ENCODE measurements around the gene SLC29A3.

Gene SLC29A3

GRCh38 chr10:71287456-71287855, 31.6 kb upstream of the SLC29A3 start:
- no peak for DNase-seq (ENCODE audit: low read depth, low spot score)
- H3K9ac ChIP-seq (ENCODE audit: insufficient read length) = no peak overlapping the region
- no peak for TF ChIP-seq POLR2AphosphoS5 (IDR thresholded peaks at IDR 0.05; ENCODE audit: borderline replicate concordance, low read depth, low read length)
- no peak for TF ChIP-seq FOXP2 (optimal IDR thresholded peaks at IDR 0.05; ENCODE audit: control extremely low read depth, extremely low read length, insufficient read depth)
- no peak for TF ChIP-seq EZH2 (IDR thresholded peaks at IDR 0.05)
- peaks cover 20% of the 10 kb centered on the region; the same call in 1 of the 2 replicates for H3K36me3 ChIP-seq (ENCODE audit: insufficient read depth, low read length)
- H3K27ac ChIP-seq = no peak overlapping the region
- no peaks in the 10 kb centered on the region for H3K9me3 ChIP-seq (ENCODE audit: low read depth, low read length)
- no peak overlapping the region for H3K4me3 ChIP-seq

- TF ChIP-seq FOXP2 (optimal IDR thresholded peaks at IDR 0.05; ENCODE audit: control extremely low read depth, extremely low read length, insufficient read depth) (no peak), POLR2AphosphoS5 (IDR thresholded peaks at IDR 0.05; ENCODE audit: borderline replicate concordance, low read depth, low read length) (no peak), EZH2 (IDR thresholded peaks at IDR 0.05) (no peak)
- no peak for DNase-seq (ENCODE audit: low read depth, low spot score)
- Histone ChIP-seq H3K36me3 (ENCODE audit: insufficient read depth, low read length) (peaks cover 22% of the 10 kb centered on the region; the same call in 1 of the 2 replicates), H3K27ac (no peak overlapping the region), H3K4me3 (no peak overlapping the region), H3K9me3 (ENCODE audit: low read depth, low read length) (no peaks in the 10 kb centered on the region), H3K9ac (ENCODE audit: insufficient read length) (no peak overlapping the region)
Measured at GRCh38 chr10:71288461-71288860, 30.6 kb upstream of the SLC29A3 start.

- Histone ChIP-seq H3K9ac (ENCODE audit: insufficient read length) (no peak overlapping the region), H3K36me3 (ENCODE audit: insufficient read depth, low read length) (peaks cover 22% of the 10 kb centered on the region; the same call in 1 of the 2 replicates)
Measured at GRCh38 chr10:71289421-71290130, 29.5 kb upstream of the SLC29A3 start.

GRCh38 chr10:71290331-71290730, 28.7 kb upstream of the SLC29A3 start:
- H3K9me3 ChIP-seq (ENCODE audit: low read depth, low read length) = no peaks in the 10 kb centered on the region
- TF ChIP-seq EZH2 (IDR thresholded peaks at IDR 0.05) = no peak
- no peak for TF ChIP-seq FOXP2 (optimal IDR thresholded peaks at IDR 0.05; ENCODE audit: control extremely low read depth, extremely low read length, insufficient read depth)
- no peak for TF ChIP-seq POLR2AphosphoS5 (IDR thresholded peaks at IDR 0.05; ENCODE audit: borderline replicate concordance, low read depth, low read length)
- no peak for DNase-seq (ENCODE audit: low read depth, low spot score)
- peaks cover 22% of the 10 kb centered on the region; the same call in 1 of the 2 replicates for H3K36me3 ChIP-seq (ENCODE audit: insufficient read depth, low read length)
- H3K27ac ChIP-seq = no peak overlapping the region
- H3K9ac ChIP-seq (ENCODE audit: insufficient read length) = no peak overlapping the region
- no peak overlapping the region for H3K4me3 ChIP-seq

More at GRCh38 chr10:71289421-71290130, 29.5 kb upstream of the SLC29A3 start:
- Histone ChIP-seq H3K4me3 (no peak overlapping the region), H3K9me3 (ENCODE audit: low read depth, low read length) (no peaks in the 10 kb centered on the region), H3K27ac (no peak overlapping the region)
- no peak for DNase-seq (ENCODE audit: low read depth, low spot score)
- TF ChIP-seq FOXP2 (optimal IDR thresholded peaks at IDR 0.05; ENCODE audit: control extremely low read depth, extremely low read length, insufficient read depth) (no peak), EZH2 (IDR thresholded peaks at IDR 0.05) (no peak), POLR2AphosphoS5 (IDR thresholded peaks at IDR 0.05; ENCODE audit: borderline replicate concordance, low read depth, low read length) (no peak)

- H3K27ac ChIP-seq = no peak overlapping the region
- peaks cover 22% of the 10 kb centered on the region; the same call in 1 of the 2 replicates for H3K36me3 ChIP-seq (ENCODE audit: insufficient read depth, low read length)
- no peaks in the 10 kb centered on the region for H3K9me3 ChIP-seq (ENCODE audit: low read depth, low read length)
- no peak for TF ChIP-seq FOXP2 (optimal IDR thresholded peaks at IDR 0.05; ENCODE audit: control extremely low read depth, extremely low read length, insufficient read depth)
- no peak for TF ChIP-seq EZH2 (IDR thresholded peaks at IDR 0.05)
- TF ChIP-seq POLR2AphosphoS5 (IDR thresholded peaks at IDR 0.05; ENCODE audit: borderline replicate concordance, low read depth, low read length) = no peak
- H3K9ac ChIP-seq (ENCODE audit: insufficient read length) = no peak overlapping the region
- H3K4me3 ChIP-seq = no peak overlapping the region
- no peak for DNase-seq (ENCODE audit: low read depth, low spot score)
Measured at GRCh38 chr10:71290806-71291527, 28.1 kb upstream of the SLC29A3 start.

- Histone ChIP-seq H3K4me3 (no peak overlapping the region), H3K9me3 (ENCODE audit: low read depth, low read length) (no peaks in the 10 kb centered on the region), H3K36me3 (ENCODE audit: insufficient read depth, low read length) (peaks cover 17% of the 10 kb centered on the region; the same call in 1 of the 2 replicates), H3K9ac (ENCODE audit: insufficient read length) (no peak overlapping the region), H3K27ac (no peak overlapping the region)
- no peak for DNase-seq (ENCODE audit: low read depth, low spot score)
- TF ChIP-seq FOXP2 (optimal IDR thresholded peaks at IDR 0.05; ENCODE audit: control extremely low read depth, extremely low read length, insufficient read depth) = no peak
- TF ChIP-seq POLR2AphosphoS5 (IDR thresholded peaks at IDR 0.05; ENCODE audit: borderline replicate concordance, low read depth, low read length) = no peak
- no peak for TF ChIP-seq EZH2 (IDR thresholded peaks at IDR 0.05)
Measured at GRCh38 chr10:71291528-71291900, 27.5 kb upstream of the SLC29A3 start.

- H3K9me3 ChIP-seq (ENCODE audit: low read depth, low read length) = no peaks in the 10 kb centered on the region
Measured at GRCh38 chr10:71292624-71293445, 26.2 kb upstream of the SLC29A3 start.

More at GRCh38 chr10:71292624-71293445, 26.2 kb upstream of the SLC29A3 start:
- Histone ChIP-seq H3K36me3 (ENCODE audit: insufficient read depth, low read length) (peaks cover 14% of the 10 kb centered on the region; the same call in 1 of the 2 replicates), H3K27ac (no peak overlapping the region), H3K4me3 (no peak overlapping the region), H3K9ac (ENCODE audit: insufficient read length) (no peak overlapping the region)
- TF ChIP-seq EZH2 (IDR thresholded peaks at IDR 0.05) = no peak
- TF ChIP-seq FOXP2 (optimal IDR thresholded peaks at IDR 0.05; ENCODE audit: control extremely low read depth, extremely low read length, insufficient read depth) = no peak
- TF ChIP-seq POLR2AphosphoS5 (IDR thresholded peaks at IDR 0.05; ENCODE audit: borderline replicate concordance, low read depth, low read length) = no peak
- DNase-seq (ENCODE audit: low read depth, low spot score) = no peak

Data from SK-N-MC (cell line).